GM18520 (cell line): ENCODE data around the gene NEU1.
A peak's percentile ranks its signal among the peaks of the same experiment; 100 is the strongest.
"Not testable (repeated sequence)": the region's sequence is repeated elsewhere in the genome, so short reads cannot be mapped to it uniquely, and the experiment has no call there.

Experiments used
- ATAC-seq: cut with Tn5 transposase; IDR thresholded peaks from one replicate; pipeline ENCODE4 v1.9.1; 2021; ENCODE audit not compliant: unreplicated experiment

NEU1 gene

DNA sequence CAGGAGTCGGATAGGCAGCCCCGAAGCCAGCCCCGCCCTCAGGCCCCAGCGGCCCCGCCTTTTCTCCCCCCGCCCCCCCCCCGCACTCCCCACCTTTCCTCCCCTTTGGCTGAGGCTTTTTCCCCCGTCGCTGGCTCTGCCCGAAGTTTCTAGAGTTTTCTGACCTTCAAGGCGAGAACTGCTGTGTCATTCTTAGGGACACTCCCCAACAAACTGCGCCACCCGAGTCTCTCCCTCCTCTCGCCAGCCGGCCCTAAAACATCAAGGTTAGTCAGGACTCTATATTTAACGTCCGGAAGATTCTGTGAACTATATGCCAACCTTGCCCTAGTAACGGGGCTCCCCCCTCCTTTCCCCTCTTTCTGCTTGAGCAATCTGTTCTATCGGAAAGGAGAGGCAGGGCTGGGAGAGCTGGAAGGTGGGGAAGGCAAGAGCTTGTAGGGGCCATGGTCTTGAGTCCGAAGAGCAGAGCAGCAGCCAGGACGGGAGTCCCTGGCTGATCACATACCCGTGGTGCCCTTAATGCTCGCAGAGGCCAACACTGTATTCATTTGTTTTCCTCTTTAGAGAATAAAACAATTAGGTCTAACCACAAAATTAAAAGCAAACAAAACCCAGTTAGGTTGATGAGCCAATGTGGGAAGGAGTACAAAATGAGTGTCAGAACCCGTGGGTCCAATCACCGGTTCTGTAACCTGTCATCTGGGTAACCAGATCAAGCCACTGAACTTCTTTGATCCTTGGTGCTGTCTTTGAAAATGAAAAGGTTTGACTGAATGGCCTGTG, 40.4 kb downstream of the NEU1 start:
- ATAC-seq, result peak; percentile 39

DNA sequence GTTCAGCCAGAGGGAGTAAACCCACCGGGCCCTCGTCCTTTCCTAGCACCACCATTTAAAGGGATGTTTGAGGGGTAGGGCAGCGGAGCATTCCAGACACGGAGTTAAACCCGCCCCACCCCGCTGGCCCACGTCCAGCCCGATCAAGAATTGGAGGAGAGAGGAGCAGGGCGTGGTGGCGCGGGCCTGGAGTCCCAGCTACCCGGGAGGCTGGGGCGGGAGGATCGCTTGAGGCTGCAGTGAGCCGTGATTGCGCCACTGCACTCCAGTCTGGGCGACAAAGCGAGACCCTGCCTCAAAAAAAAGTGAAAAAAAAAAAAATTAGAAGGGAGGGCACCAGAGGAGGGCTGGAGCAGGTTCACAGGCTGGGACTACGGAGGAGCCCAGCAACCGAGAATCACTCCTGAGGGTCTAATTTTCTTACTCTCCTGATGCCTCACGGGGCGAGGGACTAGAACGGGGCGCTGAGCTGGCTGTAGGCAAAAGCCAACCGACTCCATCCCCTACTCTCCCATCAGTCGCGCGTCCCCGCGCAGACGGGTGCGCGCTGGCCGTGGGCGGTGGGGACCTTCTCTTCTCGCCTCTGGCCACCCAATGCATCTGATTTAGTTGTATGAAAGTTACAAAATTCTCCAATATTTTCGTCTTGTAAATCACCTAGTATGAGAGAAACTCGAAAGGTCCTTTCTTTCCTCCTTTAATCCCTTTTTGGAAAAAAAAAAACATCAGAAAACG, 41.2 kb downstream of the NEU1 start:
- peak; percentile 24 for ATAC-seq

DNA sequence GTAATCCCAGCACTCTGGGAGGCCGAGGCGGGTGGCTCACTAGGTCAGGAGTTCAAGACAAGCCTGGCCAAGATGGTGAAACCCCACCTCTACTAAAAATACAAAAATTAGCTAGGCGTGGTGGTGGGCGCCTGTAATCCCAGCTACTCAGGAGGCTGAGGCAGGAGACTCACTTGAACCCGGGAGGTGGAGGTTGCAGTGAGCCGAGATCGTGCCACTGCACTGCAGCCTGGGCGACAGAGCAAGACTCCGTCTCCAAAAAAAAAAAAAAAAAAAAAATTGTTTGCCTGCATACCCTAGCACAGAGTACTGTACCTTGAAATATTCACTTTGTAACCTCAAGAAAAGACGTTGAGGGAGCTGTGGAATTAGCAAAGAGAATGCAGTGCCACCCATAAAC, 42.2 kb downstream of the NEU1 start:
- not testable (repeated sequence) for ATAC-seq

DNA sequence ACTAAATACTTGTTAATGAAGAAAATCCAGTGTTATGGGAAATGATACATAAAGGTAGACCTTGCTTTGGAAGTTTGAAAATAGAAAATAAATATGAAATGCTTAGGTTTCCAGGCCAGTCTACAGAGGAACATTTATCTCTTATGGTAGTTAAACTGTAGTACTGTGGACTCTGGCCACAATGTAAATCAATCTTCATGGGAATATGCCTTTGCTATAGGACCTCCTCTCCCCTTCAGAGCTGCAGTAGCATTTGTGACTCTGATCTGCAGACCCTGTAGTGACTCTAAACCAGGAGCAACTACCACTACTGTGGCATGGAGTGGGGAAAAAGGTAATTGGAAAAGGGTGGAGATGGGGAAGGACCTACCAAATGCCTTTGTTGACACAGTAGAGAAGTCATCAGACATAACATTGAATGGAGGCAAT, 42.7 kb downstream of the NEU1 start:
- no peak for ATAC-seq

DNA sequence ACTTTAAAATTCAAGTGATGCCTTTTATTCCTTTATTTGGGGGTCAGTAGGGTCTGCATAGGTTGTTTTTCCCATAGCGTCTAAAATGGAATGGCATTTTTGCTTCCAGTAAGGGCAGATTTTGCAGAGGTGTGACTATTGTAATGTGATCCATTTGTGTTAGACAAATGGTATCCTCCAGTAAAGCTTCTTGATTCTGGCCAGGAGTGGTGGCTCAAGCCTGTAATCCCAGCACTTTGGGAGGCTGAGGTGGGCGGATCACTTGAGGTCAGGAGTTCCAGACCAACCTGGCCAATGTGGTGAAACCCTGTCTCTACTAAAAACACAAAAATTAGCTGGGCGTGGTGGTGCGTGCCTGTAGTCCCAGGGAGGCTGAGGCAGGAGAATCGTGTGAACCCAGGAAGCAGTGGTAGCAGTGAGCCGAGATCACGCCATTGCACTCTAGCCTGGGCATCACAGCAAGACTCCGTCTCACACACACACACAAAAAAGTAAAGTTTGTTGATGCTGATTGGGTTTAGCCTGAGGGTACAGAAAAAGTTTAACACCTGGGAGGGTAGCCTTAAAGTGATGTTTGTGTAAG, 44.6 kb downstream of the NEU1 start:
- ATAC-seq, result not testable (repeated sequence)

DNA sequence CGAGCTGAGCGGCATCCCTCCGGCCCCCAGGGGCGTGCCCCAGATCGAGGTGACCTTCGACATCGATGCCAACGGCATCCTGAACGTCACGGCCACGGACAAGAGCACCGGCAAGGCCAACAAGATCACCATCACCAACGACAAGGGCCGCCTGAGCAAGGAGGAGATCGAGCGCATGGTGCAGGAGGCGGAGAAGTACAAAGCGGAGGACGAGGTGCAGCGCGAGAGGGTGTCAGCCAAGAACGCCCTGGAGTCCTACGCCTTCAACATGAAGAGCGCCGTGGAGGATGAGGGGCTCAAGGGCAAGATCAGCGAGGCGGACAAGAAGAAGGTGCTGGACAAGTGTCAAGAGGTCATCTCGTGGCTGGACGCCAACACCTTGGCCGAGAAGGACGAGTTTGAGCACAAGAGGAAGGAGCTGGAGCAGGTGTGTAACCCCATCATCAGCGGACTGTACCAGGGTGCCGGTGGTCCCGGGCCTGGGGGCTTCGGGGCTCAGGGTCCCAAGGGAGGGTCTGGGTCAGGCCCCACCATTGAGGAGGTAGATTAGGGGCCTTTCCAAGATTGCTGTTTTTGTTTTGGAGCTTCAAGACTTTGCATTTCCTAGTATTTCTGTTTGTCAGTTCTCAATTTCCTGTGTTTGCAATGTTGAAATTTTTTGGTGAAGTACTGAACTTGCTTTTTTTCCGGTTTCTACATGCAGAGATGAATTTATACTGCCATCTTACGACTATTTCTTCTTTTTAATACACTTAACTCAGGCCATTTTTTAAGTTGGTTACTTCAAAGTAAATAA, 45.3 kb downstream of the NEU1 start:
- ATAC-seq, result not testable (repeated sequence)

DNA sequence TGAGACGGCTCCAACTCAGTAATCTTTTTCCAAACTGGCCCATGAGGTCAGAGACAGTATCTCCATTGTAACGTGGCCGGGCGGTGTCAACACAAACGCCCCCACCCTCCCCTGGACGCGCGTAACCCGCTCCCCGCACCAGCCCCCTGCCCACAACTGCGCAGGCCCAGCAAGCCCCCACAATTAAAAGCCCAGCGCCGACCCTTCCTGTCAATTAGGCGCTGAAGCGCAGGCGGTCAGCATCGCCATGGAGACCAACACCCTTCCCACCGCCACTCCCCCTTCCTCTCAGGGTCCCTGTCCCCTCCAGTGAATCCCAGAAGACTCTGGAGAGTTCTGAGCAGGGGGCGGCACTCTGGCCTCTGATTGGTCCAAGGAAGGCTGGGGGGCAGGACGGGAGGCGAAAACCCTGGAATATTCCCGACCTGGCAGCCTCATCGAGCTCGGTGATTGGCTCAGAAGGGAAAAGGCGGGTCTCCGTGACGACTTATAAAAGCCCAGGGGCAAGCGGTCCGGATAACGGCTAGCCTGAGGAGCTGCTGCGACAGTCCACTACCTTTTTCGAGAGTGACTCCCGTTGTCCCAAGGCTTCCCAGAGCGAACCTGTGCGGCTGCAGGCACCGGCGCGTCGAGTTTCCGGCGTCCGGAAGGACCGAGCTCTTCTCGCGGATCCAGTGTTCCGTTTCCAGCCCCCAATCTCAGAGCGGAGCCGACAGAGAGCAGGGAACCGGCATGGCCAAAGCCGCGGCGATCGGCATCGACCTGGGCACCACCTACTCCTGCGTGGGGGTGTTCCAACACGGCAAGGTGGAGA, 47.4 kb downstream of the NEU1 start, which contains the start of the genes HSPA1A and HSPA1L:
HSPA1A (plus strand) TSS at position 519 of the 814 bp plus-strand sequence; CDS start at position 733, 214 bp downstream.
HSPA1L (minus strand) TSS at position 259 of the 814 bp plus-strand sequence. CDS start 3,311 bp downstream, outside the sequence.
- ATAC-seq, result no peak

DNA sequence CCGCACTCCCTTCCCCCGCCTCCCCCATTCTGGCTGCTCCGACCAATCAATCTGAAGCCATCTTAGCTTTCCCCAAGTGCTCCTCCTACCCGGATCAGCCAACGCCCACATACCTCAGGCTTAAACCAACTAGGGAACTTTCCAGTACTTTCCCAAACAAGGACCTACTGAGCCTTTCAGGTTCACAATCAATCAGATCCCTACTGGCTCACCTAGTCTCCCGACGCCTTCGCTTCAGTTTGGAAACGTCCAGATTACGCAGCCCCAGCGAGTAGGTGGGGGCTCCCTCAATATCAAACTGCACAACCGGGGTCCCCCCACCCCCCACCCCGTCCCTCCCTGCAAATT, 48.0 kb downstream of the NEU1 start:
- ATAC-seq, result no peak

DNA sequence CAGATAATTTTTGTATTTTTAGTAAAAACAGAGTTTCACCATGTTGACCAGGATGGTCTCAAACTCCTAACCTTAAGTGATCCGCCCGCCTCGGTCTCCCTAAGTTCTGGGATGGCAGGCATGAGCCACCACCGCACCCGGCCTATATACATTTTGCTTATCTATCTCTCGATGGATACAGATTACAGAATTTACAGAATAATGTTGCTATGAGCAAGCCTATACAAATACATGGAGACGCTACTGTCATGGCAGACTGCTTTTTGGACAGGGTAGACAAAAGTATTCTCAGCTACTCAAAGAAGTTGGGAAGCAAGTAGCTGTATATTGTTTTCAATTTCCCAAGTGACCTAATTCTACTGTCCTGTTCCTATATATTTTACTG, 49.2 kb downstream of the NEU1 start:
- no peak for ATAC-seq

DNA sequence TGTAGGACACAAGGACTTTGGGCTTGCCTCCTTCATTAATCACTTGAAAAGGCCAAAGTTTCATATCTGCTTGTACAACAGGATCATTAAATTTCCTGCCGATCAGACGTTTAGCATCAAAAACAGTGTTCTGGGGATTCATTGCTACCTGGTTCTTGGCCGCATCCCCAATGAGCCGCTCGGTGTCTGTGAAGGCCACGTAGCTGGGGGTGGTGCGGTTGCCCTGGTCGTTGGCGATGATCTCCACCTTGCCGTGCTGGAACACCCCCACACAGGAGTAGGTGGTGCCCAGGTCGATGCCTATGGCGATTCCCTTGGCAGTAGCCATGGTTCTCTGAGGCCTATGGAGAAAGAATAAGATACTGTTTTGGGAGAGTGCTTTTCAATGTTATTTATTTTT, 51.0 kb downstream of the NEU1 start:
- no peak for ATAC-seq

DNA sequence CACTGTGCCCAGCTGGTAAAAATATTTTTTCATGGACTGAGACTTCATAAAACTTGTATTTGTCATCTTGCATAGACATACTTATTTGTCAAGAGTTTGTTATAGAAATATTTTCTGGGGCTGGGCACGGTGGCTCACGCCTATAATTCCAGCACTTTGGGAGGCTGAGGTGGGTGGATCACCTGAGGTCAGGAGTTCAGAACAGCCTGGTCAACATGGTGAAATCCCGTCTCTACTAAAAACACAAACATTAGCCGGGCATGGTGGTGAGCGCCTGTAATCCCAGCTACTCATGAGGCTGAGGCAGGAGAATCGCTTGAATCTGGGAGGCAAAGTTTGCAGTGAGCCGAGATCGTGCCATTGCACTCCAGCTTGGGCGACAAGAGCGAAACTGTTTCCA, 54.0 kb downstream of the NEU1 start:
- not testable (repeated sequence) for ATAC-seq
